ENCODE measurements around the gene CELF4.

The CELF4 gene

DNA sequence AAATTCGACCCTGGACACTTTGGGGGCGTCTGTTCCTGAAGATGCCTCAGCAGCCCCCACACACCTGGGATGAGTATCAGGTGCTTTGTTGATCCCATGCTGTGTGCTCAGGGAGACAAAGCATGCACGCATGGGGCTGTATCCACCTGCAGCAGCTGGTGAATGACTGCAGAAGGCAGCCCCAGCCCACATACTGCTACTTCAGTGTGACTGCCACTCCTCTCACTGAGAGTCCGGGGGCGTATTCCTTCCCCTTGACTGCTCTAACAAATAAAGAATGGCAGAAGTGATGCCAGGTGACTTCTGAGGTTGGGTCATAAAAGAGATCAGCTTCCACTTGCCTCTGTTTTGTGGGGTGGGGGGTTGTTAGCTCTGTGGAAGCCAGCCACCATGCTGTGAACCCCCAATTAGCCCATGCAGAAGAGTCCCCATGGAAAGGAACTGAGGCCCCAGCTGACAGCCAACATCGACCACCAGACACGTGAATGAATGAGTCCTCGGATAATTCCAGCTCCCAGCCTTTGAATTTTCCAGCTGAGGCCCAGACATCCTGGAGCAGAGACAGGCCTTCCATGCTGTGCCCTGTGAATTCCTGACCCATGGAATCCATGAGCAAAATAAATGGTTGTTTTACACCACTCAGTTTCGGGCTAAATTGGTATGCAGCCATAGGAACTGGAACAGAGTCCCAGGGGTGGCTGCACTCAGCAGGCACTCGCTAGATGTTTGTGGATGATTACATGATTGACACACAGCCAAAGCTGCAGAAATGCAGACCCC, 289.3 kb downstream of the CELF4 start:
- Histone ChIP-seq H3K27me3 (no peaks in the 10 kb centered on the region), H3K4me3 (no peak overlapping the region), H4K20me1 (no peaks in the 10 kb centered on the region; a peak in 4 of 22 replicates), H3K9me3 (replicated peaks in 1 of 11) (peaks cover 8 to 22% (median 15%) of the 10 kb centered on the region in 11 experiments; a peak in 20 of 22 replicates), H3K27ac (no peak overlapping the region), H3K36me3 (no peaks in the 10 kb centered on the region), H3K4me2 (no peak overlapping the region), H3K9ac (no peak overlapping the region), H3K4me1 (peaks cover 0 to 13% (median 0%) of the 10 kb centered on the region in 10 experiments; a peak in 3 of 20 replicates)
- no peak for TF ChIP-seq Cebpa-rat (IDR thresholded peaks at IDR 0.05)

DNA sequence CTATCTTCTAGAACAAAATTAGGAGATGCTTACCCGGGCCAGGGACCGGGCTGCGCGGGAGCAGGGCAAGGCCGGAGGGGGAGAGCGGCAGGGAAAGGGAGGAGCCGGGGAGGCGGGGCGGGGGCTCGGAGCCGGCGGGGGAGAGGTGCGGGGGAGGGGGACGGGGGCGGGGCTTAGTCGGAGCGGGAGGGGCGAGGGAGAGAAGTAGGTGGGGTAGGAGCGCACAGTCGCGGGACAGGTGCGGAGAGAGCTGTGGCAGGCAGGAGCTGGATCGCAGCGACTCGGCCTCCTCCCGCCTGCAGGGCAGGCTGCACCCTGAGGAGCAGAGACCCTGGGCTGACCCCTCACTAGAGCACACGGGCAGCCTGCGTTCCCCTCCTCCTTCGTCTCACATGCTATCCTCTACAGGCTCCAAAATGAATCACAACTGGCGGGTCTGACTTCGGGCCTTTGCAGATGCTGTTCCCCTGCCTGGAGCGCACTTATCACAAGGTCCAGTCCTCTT, 290.3 kb downstream of the CELF4 start:
- H3K4me3 ChIP-seq: no peak overlapping the region

GRCh38 chr18:37274309-37275236, 291.0 kb downstream of the CELF4 start:
- H3K4me3 ChIP-seq: no peak overlapping the region
- no peak overlapping the region for H3K9ac ChIP-seq
- no peak overlapping the region for H3K4me2 ChIP-seq
- H4K20me1 ChIP-seq: peaks cover 0 to 3% (median 0%) of the 10 kb centered on the region in 11 experiments; a peak in 4 of 22 replicates
- H3K9me3 ChIP-seq (replicated peaks in 1 of 11): peaks cover 8 to 22% (median 17%) of the 10 kb centered on the region in 11 experiments; a peak in 20 of 22 replicates
- no peak overlapping the region for H3K27ac ChIP-seq
- H3K4me1 ChIP-seq: peaks cover 0 to 13% (median 0%) of the 10 kb centered on the region in 10 experiments; a peak in 3 of 20 replicates
- no peaks in the 10 kb centered on the region for H3K27me3 ChIP-seq
- TF ChIP-seq Cebpa-rat (IDR thresholded peaks at IDR 0.05): no peak
- H3K36me3 ChIP-seq: no peaks in the 10 kb centered on the region

More for the DNA sequence above, 290.3 kb downstream of the CELF4 start:
- H3K4me2 ChIP-seq: no peak overlapping the region
- no peaks in the 10 kb centered on the region for H3K27me3 ChIP-seq
- H3K4me1 ChIP-seq: peaks cover 0 to 13% (median 0%) of the 10 kb centered on the region in 10 experiments; a peak in 3 of 20 replicates
- H3K36me3 ChIP-seq: no peaks in the 10 kb centered on the region
- H4K20me1 ChIP-seq: no peaks in the 10 kb centered on the region; a peak in 4 of 22 replicates
- no peak overlapping the region for H3K27ac ChIP-seq
- H3K9me3 ChIP-seq (replicated peaks in 1 of 11): peaks cover 8 to 22% (median 17%) of the 10 kb centered on the region in 11 experiments; a peak in 20 of 22 replicates
- no peak for TF ChIP-seq Cebpa-rat (IDR thresholded peaks at IDR 0.05)
- no peak overlapping the region for H3K9ac ChIP-seq

DNA sequence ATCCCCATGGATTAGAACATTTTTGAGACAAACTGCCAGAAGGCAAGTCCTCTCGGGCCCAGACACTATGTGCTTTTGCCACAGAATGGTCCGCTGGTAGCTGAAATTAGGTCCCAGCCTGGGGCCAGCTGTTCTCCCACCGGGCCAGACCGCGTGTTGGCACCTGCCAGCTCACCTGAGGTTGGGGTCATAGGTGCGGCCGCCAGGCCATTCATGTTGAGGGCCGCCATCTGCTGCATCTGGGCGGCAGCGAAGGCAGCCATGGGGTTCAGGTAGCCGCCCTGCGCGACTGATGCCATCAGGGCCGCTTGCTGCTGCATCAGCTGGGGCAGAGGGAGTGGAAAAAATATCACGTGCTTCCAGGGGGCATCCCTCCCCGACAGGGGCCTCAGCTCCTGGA, 292.8 kb downstream of the CELF4 start:
- H3K4me2 ChIP-seq: no peak overlapping the region
- no peaks in the 10 kb centered on the region for H3K27me3 ChIP-seq
- H3K9ac ChIP-seq: no peak overlapping the region
- TF ChIP-seq Cebpa-rat (IDR thresholded peaks at IDR 0.05): no peak
- no peaks in the 10 kb centered on the region for H3K36me3 ChIP-seq
- peaks cover 0 to 10% (median 0%) of the 10 kb centered on the region in 11 experiments; a peak in 4 of 22 replicates for H4K20me1 ChIP-seq
- H3K4me1 ChIP-seq: peaks cover 0 to 7% (median 0%) of the 10 kb centered on the region in 10 experiments; a peak in 3 of 20 replicates
- H3K27ac ChIP-seq: no peak overlapping the region
- peaks cover 8 to 22% (median 17%) of the 10 kb centered on the region in 11 experiments; a peak in 20 of 22 replicates for H3K9me3 ChIP-seq (replicated peaks in 1 of 11)
- H3K4me3 ChIP-seq: no peak overlapping the region

GRCh38 chr18:37272226-37272625, 293.4 kb downstream of the CELF4 start:
- peaks cover 0 to 4% (median 0%) of the 10 kb centered on the region in 10 experiments; a peak in 1 of 20 replicates for H3K4me1 ChIP-seq
- no peak overlapping the region for H3K4me2 ChIP-seq
- H4K20me1 ChIP-seq: peaks cover 0 to 16% (median 0%) of the 10 kb centered on the region in 11 experiments; a peak in 5 of 22 replicates
- no peak overlapping the region for H3K27ac ChIP-seq
- H3K36me3 ChIP-seq: no peaks in the 10 kb centered on the region
- H3K9me3 ChIP-seq (replicated peaks in 1 of 11): peaks cover 8 to 22% (median 17%) of the 10 kb centered on the region in 11 experiments; a peak in 20 of 22 replicates
- H3K9ac ChIP-seq: no peak overlapping the region
- H3K4me3 ChIP-seq: no peak overlapping the region
- no peak for TF ChIP-seq Cebpa-rat (IDR thresholded peaks at IDR 0.05)
- no peaks in the 10 kb centered on the region for H3K27me3 ChIP-seq

- Histone ChIP-seq H3K4me1 (0 out of 20 replicates have a peak, but pooled peaks cover 0 to 4% (median 0%) of the 10 kb centered on the region in 10 experiments), H4K20me1 (peaks cover 0 to 29% (median 0%) of the 10 kb centered on the region in 11 experiments; a peak in 6 of 22 replicates), H3K27me3 (no peaks in the 10 kb centered on the region), H3K4me3 (no peak overlapping the region), H3K4me2 (no peak overlapping the region), H3K27ac (no peak overlapping the region), H3K9me3 (replicated peaks in 1 of 11) (peaks cover 8 to 22% (median 16%) of the 10 kb centered on the region in 11 experiments; a peak in 20 of 22 replicates), H3K9ac (no peak overlapping the region), H3K36me3 (no peaks in the 10 kb centered on the region)
- no peak for TF ChIP-seq Cebpa-rat (IDR thresholded peaks at IDR 0.05)
Measured at GRCh38 chr18:37270666-37271052, 294.9 kb downstream of the CELF4 start.

GRCh38 chr18:37270038-37270665, 295.4 kb downstream of the CELF4 start:
- H3K27ac ChIP-seq: no peak overlapping the region
- 0 out of 20 replicates have a peak, but pooled peaks cover 0 to 4% (median 0%) of the 10 kb centered on the region in 10 experiments for H3K4me1 ChIP-seq
- no peak overlapping the region for H3K9ac ChIP-seq
- H3K36me3 ChIP-seq: no peaks in the 10 kb centered on the region
- no peak overlapping the region for H3K4me2 ChIP-seq
- H4K20me1 ChIP-seq: peaks cover 0 to 33% (median 0%) of the 10 kb centered on the region in 11 experiments; a peak in 6 of 22 replicates
- no peak overlapping the region for H3K4me3 ChIP-seq
- no peaks in the 10 kb centered on the region for H3K27me3 ChIP-seq
- no peak for TF ChIP-seq Cebpa-rat (IDR thresholded peaks at IDR 0.05)
- H3K9me3 ChIP-seq (replicated peaks in 1 of 11): peaks cover 8 to 22% (median 16%) of the 10 kb centered on the region in 11 experiments; a peak in 20 of 22 replicates

GRCh38 chr18:37266290-37266689, 299.3 kb downstream of the CELF4 start:
- 0 out of 20 replicates have a peak, but pooled peaks cover 0 to 4% (median 0%) of the 10 kb centered on the region in 10 experiments for H3K4me1 ChIP-seq
- TF ChIP-seq Cebpa-rat (IDR thresholded peaks at IDR 0.05): no peak
- H3K4me3 ChIP-seq: no peak overlapping the region
- H3K9ac ChIP-seq: no peak overlapping the region
- no peak overlapping the region for H3K27ac ChIP-seq
- H3K27me3 ChIP-seq: no peaks in the 10 kb centered on the region
- peaks cover 0 to 7% (median 0%) of the 10 kb centered on the region in 11 experiments; a peak in 2 of 22 replicates for H3K9me3 ChIP-seq (replicated peaks in 1 of 11)
- H4K20me1 ChIP-seq: peaks cover 0 to 33% (median 0%) of the 10 kb centered on the region in 11 experiments; a peak in 5 of 22 replicates
- no peaks in the 10 kb centered on the region for H3K36me3 ChIP-seq
- no peak overlapping the region for H3K4me2 ChIP-seq

All from BLaER1 treated with 17β-estradiol and CSF1 and Interleukin-3, amounts not matched to agents 10 nM and 100 nM (cell line).